Brain microvascular endothelial cell (primary cell): ENCODE data around the gene SOST.

Experiments
- DNase-seq: peaks from one replicate; pipeline ENCODE4 v3.0.0-alpha.2; 2020
- H3K27ac ChIP-seq: fragments of 250-450 bp; sonication (Bioruptor Pico); 2 replicates; pipeline ENCODE4 v1.5.1; 2020; ENCODE audit warnings: mild to moderate bottlenecking, moderate library complexity
- H3K27me3 ChIP-seq: fragments of 250-450 bp; sonication (Bioruptor Pico); replicated peaks from 2 replicates; pipeline ENCODE4 v1.5.1; 2020; ENCODE audit warnings: mild to moderate bottlenecking
- H3K36me3 ChIP-seq: fragments of 250-450 bp; sonication (Bioruptor Pico); replicated peaks from 2 replicates; pipeline ENCODE4 v1.5.1; 2020; ENCODE audit warnings: mild to moderate bottlenecking
- H3K4me3 ChIP-seq: 2 replicates; pipeline ENCODE4 v1.5.1; 2011; ENCODE audit warnings: low read depth, mild to moderate bottlenecking, control low read depth, low read length, moderate library complexity
- CTCF ChIP-seq: IDR thresholded peaks from 2 replicates; pipeline ENCODE4 v1.5.1; 2011; ENCODE audit warnings: low read depth, mild to moderate bottlenecking, moderate library complexity, low read length, control low read depth, inconsistent platforms; ENCODE audit errors: missing control alignments
- in situ Hi-C: cut with HindIII; loops from 2 replicates; pipeline ENCODE4 v1.10.0; 2017; ENCODE audit warnings: low sequenced_read_pairs, low pct_ligation_motif_present

SOST gene

DNA sequence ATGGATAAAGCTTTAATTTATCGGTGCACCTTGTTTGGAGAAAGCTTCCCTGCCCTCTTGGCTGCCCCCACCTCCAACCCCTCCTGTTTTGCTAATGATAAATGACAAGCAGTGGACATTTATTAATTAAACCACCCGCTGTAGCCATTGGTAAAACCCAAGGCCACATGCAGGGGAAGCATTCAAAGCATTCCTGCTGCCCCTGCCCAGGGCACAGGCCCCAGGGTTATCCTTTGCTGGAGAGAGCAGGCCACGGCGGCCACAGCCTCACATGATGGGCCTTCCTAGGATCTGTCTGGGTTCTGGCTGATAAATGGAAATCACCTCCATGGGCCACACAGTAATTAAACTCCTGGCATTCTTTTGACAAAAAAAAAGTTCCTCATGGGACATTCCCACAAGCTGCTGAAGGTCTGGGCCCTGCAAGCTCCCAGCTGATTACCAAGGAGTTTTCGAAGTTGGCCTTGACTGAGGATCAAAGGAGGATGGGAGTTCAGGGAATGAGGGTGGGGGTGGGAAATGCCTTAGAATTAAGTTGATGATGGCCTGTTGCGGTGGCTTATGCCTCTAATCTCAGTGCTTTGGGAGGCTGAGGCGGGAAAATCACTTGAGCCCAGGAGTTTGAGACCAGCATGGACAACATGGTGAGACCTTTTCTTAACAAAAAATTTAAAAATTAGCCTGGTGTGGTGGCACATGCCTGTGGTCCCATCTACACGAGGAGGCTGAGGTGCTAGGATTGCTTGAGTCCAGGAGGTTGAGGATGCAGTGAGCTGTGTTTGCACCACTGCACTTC lies 35.5 kb downstream of the SOST start:
- TF ChIP-seq CTCF: no peak
- Histone ChIP-seq H3K27ac (no peak overlapping the region), H3K36me3 (no peaks in the 10 kb centered on the region), H3K27me3 (no peaks in the 10 kb centered on the region), H3K4me3 (no peak overlapping the region)
- no peak for DNase-seq
- in situ Hi-C loops: no loop called here

- Histone ChIP-seq H3K27me3 (no peaks in the 10 kb centered on the region), H3K27ac (no peak overlapping the region), H3K4me3 (no peak overlapping the region), H3K36me3 (no peaks in the 10 kb centered on the region)
- in situ Hi-C loops: no loop called here
- DNase-seq: no peak
- no peak for TF ChIP-seq CTCF
Measured at GRCh38 chr17:43722269-43722619, 36.3 kb downstream of the SOST start.

DNA sequence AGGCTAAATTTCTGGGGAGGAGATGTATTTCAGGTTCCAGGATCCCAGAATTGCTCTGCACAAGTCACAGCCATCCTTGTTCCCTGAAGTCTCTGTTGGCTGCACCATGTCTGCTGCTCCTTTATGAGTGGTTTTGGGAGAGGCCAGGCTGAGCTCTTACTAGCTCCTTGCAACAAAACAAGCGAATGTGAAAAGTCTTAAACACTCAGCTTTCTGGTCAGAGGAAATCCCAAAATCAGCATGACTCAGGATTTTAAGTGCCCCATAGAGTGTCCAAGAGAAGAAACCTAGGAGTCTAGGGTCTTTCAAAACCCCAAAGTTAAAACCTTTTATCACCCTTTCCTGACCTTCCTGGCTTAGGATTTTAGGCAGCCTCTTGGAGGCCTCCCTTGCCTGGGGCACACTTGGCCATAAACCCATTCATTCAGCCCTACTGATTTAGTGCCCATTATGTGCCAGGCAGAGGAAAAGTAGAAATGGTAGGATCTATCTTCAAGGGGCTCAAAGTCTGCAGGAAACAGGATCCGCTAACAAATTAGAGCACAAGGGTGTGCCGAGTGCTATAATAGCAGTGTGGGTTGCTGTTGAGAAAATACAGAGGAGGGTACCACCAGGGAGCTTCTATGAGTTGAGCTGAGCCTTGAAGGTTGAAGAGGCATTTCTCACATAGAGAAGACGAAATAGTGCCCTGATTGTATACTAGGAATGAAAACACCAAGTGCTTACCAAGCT lies 36.9 kb downstream of the SOST start:
- Histone ChIP-seq H3K36me3 (no peaks in the 10 kb centered on the region), H3K27ac (no peak overlapping the region), H3K27me3 (no peaks in the 10 kb centered on the region), H3K4me3 (no peak overlapping the region)
- no peak for DNase-seq
- in situ Hi-C loops: no loop called here
- no peak for TF ChIP-seq CTCF

- H3K36me3 ChIP-seq: no peaks in the 10 kb centered on the region
- DNase-seq: peak; percentile 20
- H3K27ac ChIP-seq: peak overlapping the region; percentile 6
- H3K27me3 ChIP-seq: no peaks in the 10 kb centered on the region
- in situ Hi-C loops: no loop called here
- no peak for TF ChIP-seq CTCF
- H3K4me3 ChIP-seq: peak overlapping the region; percentile 64
Measured at GRCh38 chr17:43720311-43721060, 38.1 kb downstream of the SOST start.

DNA sequence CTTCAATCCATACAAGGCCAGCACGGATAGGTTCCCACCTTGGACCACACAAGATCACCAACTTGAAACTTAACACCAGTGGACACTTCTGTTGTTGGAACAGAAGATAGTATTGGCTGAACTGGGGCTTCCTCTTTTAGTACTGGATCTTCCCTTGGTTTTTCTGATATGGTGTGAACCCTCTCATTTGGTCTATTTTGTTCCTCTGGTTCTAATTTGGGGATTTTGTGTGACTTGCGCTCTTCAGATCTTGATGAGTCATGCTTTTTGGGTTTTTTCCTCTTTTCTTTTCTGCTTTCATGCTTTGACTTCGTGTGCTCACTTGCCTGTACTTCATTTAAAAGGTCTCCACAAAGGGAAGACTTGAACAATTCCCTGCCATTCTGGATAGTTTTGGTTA lies 39.0 kb downstream of the SOST start:
- no peak for DNase-seq
- H3K27ac ChIP-seq: no peak overlapping the region
- H3K4me3 ChIP-seq: no peak overlapping the region
- H3K36me3 ChIP-seq: no peaks in the 10 kb centered on the region
- TF ChIP-seq CTCF: no peak
- in situ Hi-C loops: no loop called here
- H3K27me3 ChIP-seq: no peaks in the 10 kb centered on the region
